Esophagus muscularis mucosa (tissue), 4 donors: ENCODE data around the gene ZNHIT3. TPM values are rescaled to one million over a fixed set of nuclear protein-coding genes. Genes with fewer than 3 reads are reported as not detected.

Experiments used
- DNase-seq: peaks from one replicate; pipeline ENCODE4 v3.0.0-alpha.2; 2017; ENCODE audit errors: extremely low spot score
- H3K27ac ChIP-seq, 4 donors: fragments of 200-600 bp; sonication (generic); replicated peaks in 1 of 4; 1 replicate in 3 of 4; 2 replicates in 1 of 4; pipeline ENCODE4 v1.5.1; 2016 to 2019; ENCODE audit warnings: mild to moderate bottlenecking in 1 of 4
- H3K27me3 ChIP-seq, 4 donors: fragments of 200-600 bp; sonication (generic); one replicate each; pipeline versions ENCODE4 v1.5.1 to v1.6.0; 2016 to 2019
- H3K36me3 ChIP-seq, 4 donors: fragments of 200-600 bp; sonication (generic); one replicate each; pipeline ENCODE4 v1.5.1; 2016 to 2019
- H3K4me1 ChIP-seq, 4 donors: fragments of 200-600 bp; sonication (generic); one replicate each; pipeline ENCODE4 v1.5.1; 2016 to 2019
- H3K4me3 ChIP-seq, 4 donors: fragments of 200-600 bp; sonication (generic); 1 replicate in 2 of 4; 2 replicates in 2 of 4; pipeline ENCODE4 v1.5.1; 2016 to 2019; ENCODE audit warnings: mild to moderate bottlenecking in 4 of 4, moderate library complexity in 1 of 4
- H3K9me3 ChIP-seq, 4 donors: fragments of 200-600 bp; sonication (generic); 1 replicate in 3 of 4; 2 replicates in 1 of 4; pipeline ENCODE4 v1.5.1; 2016 to 2019
- EP300 ChIP-seq: sonication (generic); formaldehyde crosslinking; IDR thresholded peaks from one replicate; pipeline ENCODE4 v1.6.1; 2017; ENCODE audit warnings: antibody characterized with exemption
- POLR2A ChIP-seq: fragments of 450-650 bp; IDR thresholded peaks from one replicate; pipeline ENCODE4 v1.6.1; 2017; ENCODE audit warnings: antibody characterized with exemption, moderate library complexity, mild to moderate bottlenecking, low read depth
- POLR2AphosphoS5 ChIP-seq, 2 donors: sonication (generic); formaldehyde crosslinking; IDR thresholded peaks; one replicate each; pipeline ENCODE4 v1.6.1; 2017; ENCODE audit warnings: antibody characterized with exemption in 2 of 2
- WGBS: methylation state at CpG from one replicate; pipeline ENCODE4 v1.1.5; 2018; 5-methylcytosine and 5-hydroxymethylcytosine counted together
- intact Hi-C: fragments of 100-400 bp; cut with DNase I; formaldehyde crosslinking; loops from one replicate; pipeline ENCODE4 v1.15.1; 2023
- total RNA-seq, 4 donors: library from RNA; depleted of rRNA; stranded (reverse); fragments of >200 nt; gene quantifications; one replicate each; pipeline versions ENCODE4 v1.1.0 to v1.2.1, GENCODE V29; 2016
- TF ChIP-seq, protein P1 (sequence below), 3 experiments: fragments of 200-600 bp in 2 of 3; fragments of 450-650 bp in 1 of 3; sonication (generic) in 2 of 3; IDR thresholded peaks; one replicate each; pipeline ENCODE4 v1.5.1; 2017 to 2019; ENCODE audit warnings: antibody characterized with exemption in 3 of 3, mild to moderate bottlenecking in 2 of 3, moderate library complexity in 1 of 3

The ZNHIT3 gene
- total RNA-seq, 4 donors from 2014 or later, result 18.4 to 35.1 (median 25.8) TPM

DNA sequence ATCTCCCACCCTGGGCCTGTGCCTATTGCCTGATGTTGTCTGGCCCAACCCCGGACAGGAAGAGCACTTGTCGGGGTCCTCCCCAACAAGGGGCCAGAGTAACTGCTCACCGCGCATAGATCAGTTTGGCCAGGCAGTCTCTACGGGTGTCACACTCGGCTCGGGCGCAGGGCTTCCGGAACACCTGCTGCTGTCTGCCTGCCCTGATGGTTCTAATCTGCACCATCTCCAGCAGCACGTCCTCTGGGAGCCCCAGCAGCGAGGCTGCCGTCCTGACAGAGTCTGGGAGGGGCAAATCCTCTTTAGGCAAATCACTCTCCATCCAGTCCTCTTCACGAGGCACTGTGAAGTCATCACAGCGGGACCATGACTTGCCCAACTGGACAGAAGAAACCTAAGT is 24.2 kb downstream of the ZNHIT3 start:
- no peaks in the 10 kb centered on the region for H3K27me3 ChIP-seq
- H3K4me1 ChIP-seq, result peaks cover 0 to 3% (median 0%) of the 10 kb centered on the region in 4 donors
- 97% methylated on average over 5 of the region's 14 CpGs for WGBS
- H3K27ac ChIP-seq, result no peak overlapping the region
- TF ChIP-seq, protein P1, sequence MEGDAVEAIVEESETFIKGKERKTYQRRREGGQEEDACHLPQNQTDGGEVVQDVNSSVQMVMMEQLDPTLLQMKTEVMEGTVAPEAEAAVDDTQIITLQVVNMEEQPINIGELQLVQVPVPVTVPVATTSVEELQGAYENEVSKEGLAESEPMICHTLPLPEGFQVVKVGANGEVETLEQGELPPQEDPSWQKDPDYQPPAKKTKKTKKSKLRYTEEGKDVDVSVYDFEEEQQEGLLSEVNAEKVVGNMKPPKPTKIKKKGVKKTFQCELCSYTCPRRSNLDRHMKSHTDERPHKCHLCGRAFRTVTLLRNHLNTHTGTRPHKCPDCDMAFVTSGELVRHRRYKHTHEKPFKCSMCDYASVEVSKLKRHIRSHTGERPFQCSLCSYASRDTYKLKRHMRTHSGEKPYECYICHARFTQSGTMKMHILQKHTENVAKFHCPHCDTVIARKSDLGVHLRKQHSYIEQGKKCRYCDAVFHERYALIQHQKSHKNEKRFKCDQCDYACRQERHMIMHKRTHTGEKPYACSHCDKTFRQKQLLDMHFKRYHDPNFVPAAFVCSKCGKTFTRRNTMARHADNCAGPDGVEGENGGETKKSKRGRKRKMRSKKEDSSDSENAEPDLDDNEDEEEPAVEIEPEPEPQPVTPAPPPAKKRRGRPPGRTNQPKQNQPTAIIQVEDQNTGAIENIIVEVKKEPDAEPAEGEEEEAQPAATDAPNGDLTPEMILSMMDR (IDR thresholded peaks at IDR 0.05), result no peak
- TF ChIP-seq POLR2AphosphoS5 (IDR thresholded peaks at IDR 0.05) (no peak), EP300 (no peak)
- no peak for DNase-seq
- intact Hi-C loops, result no loop called here
- H3K36me3 ChIP-seq, result peaks cover 0 to 91% (median 67%) of the 10 kb centered on the region in 4 donors
- no peaks in the 10 kb centered on the region for H3K9me3 ChIP-seq
- H3K4me3 ChIP-seq, result no peak overlapping the region

DNA sequence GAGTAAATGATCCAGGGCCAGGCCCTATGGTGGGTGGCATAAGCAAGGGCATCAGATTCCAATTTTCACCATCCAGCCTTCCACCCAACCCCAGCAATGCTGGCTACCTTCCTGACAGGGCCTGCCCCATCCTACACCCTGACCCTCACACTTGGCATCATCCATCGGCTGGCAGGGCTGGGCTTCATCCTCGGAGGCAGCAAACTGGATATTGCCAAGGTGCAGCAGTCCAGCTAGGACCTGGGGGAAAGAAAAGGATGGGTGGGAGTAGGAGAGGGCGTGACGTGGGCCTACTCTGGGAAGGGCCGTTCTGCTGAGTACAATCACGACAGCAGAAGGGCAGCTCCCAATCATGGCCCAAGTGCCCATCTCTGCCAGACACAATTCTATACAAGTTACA is 24.7 kb downstream of the ZNHIT3 start:
- intact Hi-C loops, result no loop called here
- WGBS, result 100% methylated on average over 3 of the region's 6 CpGs

DNA sequence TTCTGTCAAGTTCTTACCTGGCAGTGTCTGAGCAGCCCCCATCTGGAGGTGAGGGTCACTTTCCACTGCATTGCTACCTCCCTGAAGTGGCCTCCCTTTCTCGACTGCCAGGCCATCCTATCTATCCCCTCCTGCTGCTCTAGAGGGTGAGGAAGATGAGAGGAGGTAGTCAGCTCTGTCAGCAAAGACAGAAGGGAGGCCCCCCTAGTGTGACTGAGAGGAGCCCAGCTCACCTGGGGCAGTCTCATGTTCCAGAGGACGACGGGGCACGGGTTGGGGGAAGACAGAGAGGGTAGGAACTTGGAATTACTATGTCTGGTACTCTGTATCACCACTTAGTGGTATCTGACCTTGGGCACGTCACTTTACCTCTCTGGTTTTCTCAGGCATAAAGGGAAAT is 26.2 kb downstream of the ZNHIT3 start:
- 85% methylated on average over 5 of the region's 5 CpGs for WGBS
- intact Hi-C loops, result no loop called here
- Histone ChIP-seq H3K9me3 (no peaks in the 10 kb centered on the region), H3K27ac (no peak overlapping the region), H3K4me3 (no peak overlapping the region), H3K27me3 (no peaks in the 10 kb centered on the region), H3K36me3 (peaks cover under 1 to 86% (median 53%) of the 10 kb centered on the region in 4 donors), H3K4me1 (peaks cover 0 to 3% (median 0%) of the 10 kb centered on the region in 4 donors)
- TF ChIP-seq, protein P1 (IDR thresholded peaks at IDR 0.05), result no peak
- TF ChIP-seq POLR2AphosphoS5 (IDR thresholded peaks at IDR 0.05), result no peak
- no peak for TF ChIP-seq EP300
- TF ChIP-seq POLR2A, result no peak
- no peak for DNase-seq

More for the DNA sequence above, 24.7 kb downstream of the ZNHIT3 start:
- TF ChIP-seq POLR2A, result no peak
- TF ChIP-seq, protein P1 (IDR thresholded peaks at IDR 0.05), result no peak
- TF ChIP-seq EP300, result no peak
- TF ChIP-seq POLR2AphosphoS5 (IDR thresholded peaks at IDR 0.05), result no peak
- no peak for DNase-seq
- H3K4me3 ChIP-seq, result no peak overlapping the region
- H3K4me1 ChIP-seq, result peaks cover 0 to 3% (median 0%) of the 10 kb centered on the region in 4 donors
- no peaks in the 10 kb centered on the region for H3K27me3 ChIP-seq
- peaks cover 0 to 91% (median 66%) of the 10 kb centered on the region in 4 donors for H3K36me3 ChIP-seq
- H3K27ac ChIP-seq, result no peak overlapping the region
- H3K9me3 ChIP-seq, result no peaks in the 10 kb centered on the region

DNA sequence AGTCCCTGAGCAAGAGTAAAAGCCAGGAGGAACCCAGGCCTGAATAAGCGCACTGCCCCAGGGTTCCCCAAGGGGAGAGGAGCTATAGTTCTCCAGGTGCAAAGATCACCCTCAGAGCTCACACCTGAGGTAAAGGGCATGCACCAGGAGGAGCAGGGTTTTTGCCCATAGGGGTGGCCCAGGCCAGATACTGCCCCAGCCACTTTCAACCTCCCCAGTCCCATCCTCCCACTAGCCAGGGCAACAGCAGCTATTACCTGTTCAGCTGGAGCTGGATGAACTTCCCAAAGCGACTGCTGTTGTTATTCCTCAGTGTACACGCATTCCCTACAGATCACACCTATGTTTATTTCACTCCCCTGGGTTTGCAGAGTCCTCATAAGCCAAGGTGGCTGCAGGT is 28.4 kb downstream of the ZNHIT3 start:
- no peak overlapping the region for H3K27ac ChIP-seq
- no peak for DNase-seq
- TF ChIP-seq EP300, result no peak
- TF ChIP-seq POLR2AphosphoS5 (IDR thresholded peaks at IDR 0.05), result no peak
- H3K36me3 ChIP-seq, result peaks cover 6 to 68% (median 40%) of the 10 kb centered on the region in 4 donors
- peaks cover 0 to 3% (median 0%) of the 10 kb centered on the region in 4 donors for H3K4me1 ChIP-seq
- 97% methylated on average over 3 of the region's 3 CpGs for WGBS
- no peaks in the 10 kb centered on the region for H3K9me3 ChIP-seq
- H3K27me3 ChIP-seq, result no peaks in the 10 kb centered on the region
- H3K4me3 ChIP-seq, result no peak overlapping the region
- intact Hi-C loops, result no loop called here

DNA sequence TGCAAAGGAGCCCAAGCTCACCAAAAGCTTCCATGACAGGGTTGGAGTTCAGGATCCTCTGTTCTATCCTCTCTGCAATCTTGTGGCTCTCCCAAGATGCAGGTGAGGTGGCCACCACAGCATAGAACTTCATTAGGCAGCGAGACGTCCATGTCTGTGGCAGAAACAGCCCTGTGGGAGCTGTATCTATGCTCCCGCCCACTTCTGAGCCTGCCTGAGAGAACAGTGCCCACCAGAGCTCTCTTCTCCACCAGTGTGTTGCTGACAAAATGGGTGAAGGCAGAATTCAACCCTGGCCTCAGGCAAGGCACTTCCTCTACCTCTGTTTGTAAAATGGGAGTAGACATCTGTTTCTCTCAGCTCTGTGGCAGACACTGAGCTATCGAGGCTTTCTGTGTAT is 29.4 kb downstream of the ZNHIT3 start:
- H3K27ac ChIP-seq, result no peak overlapping the region
- H3K27me3 ChIP-seq, result no peaks in the 10 kb centered on the region
- no peaks in the 10 kb centered on the region for H3K9me3 ChIP-seq
- TF ChIP-seq EP300, result no peak
- H3K36me3 ChIP-seq, result peaks cover 6 to 62% (median 36%) of the 10 kb centered on the region in 4 donors
- intact Hi-C loops, result no loop called here
- DNase-seq, result no peak
- 77% methylated on average over 3 of the region's 4 CpGs for WGBS
- H3K4me3 ChIP-seq, result no peak overlapping the region
- peaks cover 0 to 3% (median 0%) of the 10 kb centered on the region in 4 donors for H3K4me1 ChIP-seq

DNA sequence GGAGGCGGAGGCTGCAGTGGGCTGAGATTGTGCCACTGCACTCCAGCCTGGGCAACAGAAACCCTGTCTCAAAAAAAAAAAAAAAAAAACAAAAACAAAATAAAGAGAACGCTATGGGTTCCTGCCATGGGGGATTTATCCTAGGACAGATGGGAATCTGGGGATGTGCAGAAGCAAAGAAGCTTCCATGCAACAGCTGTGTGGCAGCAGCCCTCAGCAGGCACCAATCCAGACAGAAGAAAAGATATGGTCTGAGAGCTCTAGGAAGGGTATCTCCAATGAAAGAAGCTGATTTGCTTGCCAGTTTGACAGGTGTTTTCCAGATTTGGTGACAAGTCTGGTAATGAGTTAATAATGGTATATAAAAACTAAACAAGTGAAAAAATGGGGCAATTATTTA is 36.6 kb downstream of the ZNHIT3 start:
- intact Hi-C loops, result no loop called here
- Histone ChIP-seq H3K27me3 (no peaks in the 10 kb centered on the region), H3K36me3 (peaks cover 35 to 75% (median 59%) of the 10 kb centered on the region in 4 donors), H3K9me3 (no peaks in the 10 kb centered on the region), H3K4me3 (no peak overlapping the region), H3K27ac (no peak overlapping the region), H3K4me1 (no peaks in the 10 kb centered on the region)
- WGBS, result 92% methylated on average over 2 of the region's 2 CpGs
- no peak for TF ChIP-seq EP300
- DNase-seq, result no peak
